Natural killer cell (primary cell): ENCODE measurements around the gene TGM6. TPM values are rescaled to one million over a fixed set of nuclear protein-coding genes. Genes with fewer than 3 reads are reported as not detected.
A peak's percentile ranks its signal among the peaks of the same experiment; 100 is the strongest.

ENCODE experiments used
- ATAC-seq, 3 donors: fragments of 150-1000 bp in 2 of 3; fragments of 200-7000 bp in 1 of 3; cut with Tn5 transposase; 1 replicate in 1 of 3; 2 replicates in 2 of 3; pipeline ENCODE4 v1.10.0; 2021; ENCODE audit warnings: mild to moderate bottlenecking in 2 of 3, moderate library complexity in 2 of 3
- DNase-seq, 2 donors: peaks; one replicate each; pipeline versions ENCODE4 v3.0.0 to v3.0.0-alpha.2; 2013 to 2021; ENCODE audit warnings: mixed read lengths in 1 of 2
- H3K27ac ChIP-seq: one replicate; pipeline ENCODE4 v1.5.1; 2013; ENCODE audit warnings: mild to moderate bottlenecking, low read length
- H3K27me3 ChIP-seq: one replicate; pipeline ENCODE4 v1.6.1; 2013; ENCODE audit warnings: low read length; ENCODE audit not compliant: control insufficient read depth, insufficient read depth
- H3K36me3 ChIP-seq: one replicate; pipeline ENCODE4 v1.6.1; 2013; ENCODE audit warnings: low read length; ENCODE audit not compliant: control insufficient read depth, insufficient read depth
- H3K4me1 ChIP-seq: one replicate; pipeline ENCODE4 v1.6.1; 2013; ENCODE audit warnings: low read length; ENCODE audit not compliant: control insufficient read depth, insufficient read depth
- H3K4me3 ChIP-seq: one replicate; pipeline ENCODE4 v1.5.1; 2013; ENCODE audit warnings: low read length
- H3K9me3 ChIP-seq: one replicate; pipeline ENCODE4 v1.6.1; 2013; ENCODE audit warnings: low read length; ENCODE audit not compliant: control insufficient read depth, insufficient read depth
- H3K27ac Mint-ChIP-seq, 2 donors: one replicate each; pipeline ENCODE4 v1.8.0; 2022; ENCODE audit warnings: mild to moderate bottlenecking in 2 of 2, mixed read lengths in 2 of 2, moderate library complexity in 1 of 2
- H3K27me3 Mint-ChIP-seq, 2 donors: one replicate each; pipeline ENCODE4 v1.8.0; 2022; ENCODE audit warnings: low read depth in 2 of 2, mixed read lengths in 2 of 2
- H3K36me3 Mint-ChIP-seq: one replicate; pipeline ENCODE4 v1.8.0; 2022; ENCODE audit warnings: mixed read lengths
- H3K4me1 Mint-ChIP-seq, 2 donors: one replicate each; pipeline ENCODE4 v1.8.0; 2022; ENCODE audit warnings: mixed read lengths in 2 of 2
- H3K4me3 Mint-ChIP-seq: one replicate; pipeline ENCODE4 v1.8.0; 2022; ENCODE audit warnings: mild to moderate bottlenecking, moderate library complexity, mixed read lengths
- H3K9me3 Mint-ChIP-seq, 2 donors: one replicate each; pipeline ENCODE4 v1.8.0; 2022; ENCODE audit warnings: mixed read lengths in 2 of 2
- CTCF ChIP-seq: fragments of 200-600 bp; IDR thresholded peaks from one replicate; pipeline ENCODE4 v1.8.0; 2022; ENCODE audit warnings: antibody characterized with exemption
- WGBS: methylation state at CpG from one replicate; pipeline ENCODE4 v1.1.7; 2013; ENCODE audit warnings: missing lambda C conversion rate; ENCODE audit not compliant: insufficient coverage; 5-methylcytosine and 5-hydroxymethylcytosine counted together
- intact Hi-C: fragments of 100-400 bp; cut with micrococcal nuclease; formaldehyde crosslinking; loops from one replicate; pipeline ENCODE4 v1.14.2; 2022
- total RNA-seq, 4 donors: library from RNA; stranded (reverse); fragments of 120-200 nt in 1 of 4; gene quantifications; one replicate each; pipeline versions ENCODE4 v1.2.3 to v1.2.4, GENCODE V29; 2013 to 2022

TGM6 gene
- total RNA-seq, 3 donors from 2014 or later (not counting 1 experiment from before 2014, with no cell fraction given), result not detected

- H3K36me3 Mint-ChIP-seq, result peaks cover 25% of the 10 kb centered on the region
- Histone ChIP-seq H3K9me3 (no peaks in the 10 kb centered on the region), H3K4me1 (no peaks in the 10 kb centered on the region), H3K36me3 (peaks cover 55% of the 10 kb centered on the region), H3K4me3 (no peak overlapping the region), H3K27me3 (no peaks in the 10 kb centered on the region), H3K27ac (no peak overlapping the region)
- no peaks in the 10 kb centered on the region for H3K4me1 Mint-ChIP-seq
- H3K4me3 Mint-ChIP-seq, result no peak overlapping the region
- TF ChIP-seq CTCF, result no peak
- WGBS, result 100% methylated on average over 2 of the region's 3 CpGs
- no peak overlapping the region for H3K27ac Mint-ChIP-seq
- ATAC-seq, result no peak
- intact Hi-C loops, result no loop called here
- H3K27me3 Mint-ChIP-seq, result no peaks in the 10 kb centered on the region
- H3K9me3 Mint-ChIP-seq, result no peaks in the 10 kb centered on the region
- no peak for DNase-seq
Observed at GRCh38 chr20:2458919-2459499, 78.3 kb downstream of the TGM6 start.

GRCh38 chr20:2459981-2460751 lies 79.5 kb downstream of the TGM6 start:
- no peak overlapping the region for H3K4me3 Mint-ChIP-seq
- DNase-seq (no peak), ATAC-seq (no peak)
- Histone ChIP-seq H3K27me3 (no peaks in the 10 kb centered on the region), H3K36me3 (peaks cover 66% of the 10 kb centered on the region), H3K4me1 (no peaks in the 10 kb centered on the region), H3K4me3 (no peak overlapping the region), H3K27ac (no peak overlapping the region), H3K9me3 (no peaks in the 10 kb centered on the region)
- peak overlapping the region; percentile 1 to 59 for H3K27ac Mint-ChIP-seq
- TF ChIP-seq CTCF, result no peak
- no peaks in the 10 kb centered on the region for H3K4me1 Mint-ChIP-seq
- no peaks in the 10 kb centered on the region for H3K9me3 Mint-ChIP-seq
- H3K36me3 Mint-ChIP-seq, result peaks cover 25% of the 10 kb centered on the region
- WGBS, result no CpG with 5 or more reads among the region's 1 CpG
- no peaks in the 10 kb centered on the region for H3K27me3 Mint-ChIP-seq
- intact Hi-C loops, result no loop called here

GRCh38 chr20:2460752-2461424 lies 80.2 kb downstream of the TGM6 start:
- no peak for TF ChIP-seq CTCF
- Histone ChIP-seq H3K27me3 (no peaks in the 10 kb centered on the region), H3K9me3 (no peaks in the 10 kb centered on the region), H3K36me3 (peaks cover 72% of the 10 kb centered on the region), H3K4me1 (no peaks in the 10 kb centered on the region), H3K4me3 (no peak overlapping the region), H3K27ac (no peak overlapping the region)
- H3K27ac Mint-ChIP-seq, result peak overlapping the region; percentile 1 to 59
- DNase-seq, result no peak
- 97% methylated on average over 2 of the region's 4 CpGs for WGBS
- H3K4me1 Mint-ChIP-seq, result no peaks in the 10 kb centered on the region
- no peaks in the 10 kb centered on the region for H3K9me3 Mint-ChIP-seq
- peaks cover 31% of the 10 kb centered on the region for H3K36me3 Mint-ChIP-seq
- no peaks in the 10 kb centered on the region for H3K27me3 Mint-ChIP-seq
- H3K4me3 Mint-ChIP-seq, result no peak overlapping the region
- intact Hi-C loops, result no loop called here
- no peak for ATAC-seq
